Stomach (tissue), 9 donors: Measurements from ENCODE around the gene ACER1. TPM values are rescaled to one million over a fixed set of nuclear protein-coding genes. Genes with fewer than 3 reads are reported as not detected.

ENCODE experiments used
- DNase-seq, 2 donors: peaks; one replicate each; pipeline versions ENCODE4 v3.0.0 to v3.0.0-alpha.2; 2013 to 2019
- H3K27ac ChIP-seq, 5 donors: fragments of 200-600 bp in 4 of 5; sonication (generic) in 4 of 5; one replicate each; pipeline ENCODE4 v1.5.1; 2013 to 2019; ENCODE audit warnings: mild to moderate bottlenecking in 1 of 5, moderate library complexity in 1 of 5
- H3K27me3 ChIP-seq, 3 donors: fragments of 200-600 bp; sonication (generic); one replicate each; pipeline ENCODE4 v1.5.1; 2017 to 2019; ENCODE audit warnings: mixed run types in 1 of 3
- H3K36me3 ChIP-seq, 4 donors: fragments of 200-600 bp; sonication (generic); 1 replicate in 3 of 4; 2 replicates in 1 of 4; pipeline ENCODE4 v1.5.1; 2016 to 2019
- H3K4me1 ChIP-seq, 4 donors: fragments of 200-600 bp; sonication (generic); one replicate each; pipeline ENCODE4 v1.5.1; 2016 to 2019
- H3K4me3 ChIP-seq, 4 donors: fragments of 200-600 bp; sonication (generic) in 3 of 4; one replicate each; pipeline ENCODE4 v1.5.1; 2016 to 2019; ENCODE audit warnings: mild to moderate bottlenecking in 1 of 4
- H3K9me3 ChIP-seq, 4 donors: fragments of 200-600 bp; sonication (generic); one replicate each; pipeline ENCODE4 v1.5.1; 2016 to 2019
- EP300 ChIP-seq: sonication (generic); formaldehyde crosslinking; IDR thresholded peaks from one replicate; pipeline ENCODE4 v1.6.1; 2017; ENCODE audit warnings: antibody characterized with exemption
- POLR2A ChIP-seq, 4 donors: fragments of 450-650 bp; IDR thresholded peaks; one replicate each; pipeline ENCODE4 v1.6.1; 2016; ENCODE audit warnings: antibody characterized with exemption in 4 of 4, control low read depth in 2 of 4, mild to moderate bottlenecking in 1 of 4, moderate library complexity in 1 of 4
- POLR2AphosphoS5 ChIP-seq, 3 donors: sonication (generic); formaldehyde crosslinking; IDR thresholded peaks; one replicate each; pipeline ENCODE4 v1.6.1; 2016; ENCODE audit warnings: antibody characterized with exemption in 3 of 3
- WGBS, 5 donors: extraction: QIAGEN DNeasy Blood & Tissue Kit in 3 of 5; methylation state at CpG; one replicate each; pipeline versions ENCODE4 v1.1.5 to v1.1.7; 2013 to 2018; 5-methylcytosine and 5-hydroxymethylcytosine counted together
- intact Hi-C: fragments of 100-400 bp; cut with DNase I; formaldehyde crosslinking; loops from one replicate; pipeline ENCODE4 v1.15.1; 2023; ENCODE audit warnings: low total_unique reads
- polyA plus RNA-seq, 3 donors: library from polyadenylated mRNA; stranded (reverse); fragments of 200-250 nt; gene quantifications; one replicate each; pipeline ENCODE4 v1.2.3, GENCODE V29; 2013
- total RNA-seq, 5 donors: library from RNA; depleted of rRNA; stranded (reverse); fragments of >200 nt; gene quantifications; one replicate each; pipeline versions ENCODE4 v1.1.0 to v1.2.3, GENCODE V29; 2014 to 2016
- TF ChIP-seq, protein P1 (sequence below), 7 experiments: fragments of 450-650 bp in 4 of 7; fragments of 200-600 bp in 3 of 7; sonication (generic) in 3 of 7; IDR thresholded peaks; one replicate each; pipeline ENCODE4 v1.5.1; 2016 to 2019; ENCODE audit warnings: antibody characterized with exemption in 7 of 7, control low read depth in 2 of 7, mild to moderate bottlenecking in 1 of 7
- donor health status: healthy with polysubstance abuse.
- donor health status: Bipolar disorder and iron deficiency.
- donor health status: healthy.

ACER1 gene
- total and polyA plus RNA-seq, 8 donors, result 0.08 to 3.5 TPM; not detected in 6

DNA sequence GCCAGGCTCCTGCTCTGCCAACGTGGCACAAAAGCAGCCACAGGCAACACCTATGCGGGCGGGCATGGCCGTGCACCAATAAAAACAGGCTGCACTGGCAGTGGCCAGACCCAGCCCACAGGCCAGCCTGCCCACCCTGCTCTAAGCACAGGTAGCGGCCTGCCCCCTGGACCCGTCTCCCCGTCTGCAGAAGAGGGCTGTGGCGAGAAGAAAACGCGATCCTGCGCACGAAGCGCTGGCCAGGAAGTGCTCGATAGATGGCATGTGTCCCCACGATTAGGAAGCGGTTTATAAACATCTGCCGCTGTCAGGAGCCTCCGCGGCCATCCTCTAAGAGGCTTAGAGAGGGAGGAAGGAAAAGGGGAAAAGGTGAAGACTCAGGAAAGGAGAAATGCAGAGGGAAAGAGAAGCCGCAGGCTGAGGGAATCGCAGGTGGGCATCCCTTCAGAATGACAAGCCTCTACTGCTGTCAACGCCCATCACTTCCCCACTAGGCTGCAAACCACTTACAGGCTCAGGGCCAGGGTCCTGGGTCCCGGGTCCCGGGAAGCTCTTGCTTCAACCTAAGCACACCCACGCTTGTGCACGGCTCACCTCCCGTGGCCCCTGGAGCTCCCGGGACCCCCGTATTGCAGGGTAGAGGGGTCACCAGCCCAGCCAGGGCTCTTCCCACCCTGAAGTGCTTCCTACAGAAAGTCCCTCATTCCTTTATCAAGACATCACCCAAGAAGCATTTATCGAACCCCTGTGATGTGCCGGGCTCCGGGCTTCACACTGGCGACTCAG, 64.1 kb downstream of the ACER1 start:
- no peak for DNase-seq
- Histone ChIP-seq H3K9me3 (no peaks in the 10 kb centered on the region), H3K27me3 (no peaks in the 10 kb centered on the region), H3K4me1 (peaks cover 51 to 87% (median 66%) of the 10 kb centered on the region in 4 donors), H3K27ac (peak overlapping the region in 2 of 5 donors; percentile 7 to 91), H3K4me3 (no peak overlapping the region), H3K36me3 (peaks cover 26 to 58% (median 53%) of the 10 kb centered on the region in 4 donors)
- TF ChIP-seq POLR2A (IDR thresholded peaks at IDR 0.05) (no peak), EP300 (no peak), POLR2AphosphoS5 (IDR thresholded peaks at IDR 0.05) (no peak)
- TF ChIP-seq, protein P1, sequence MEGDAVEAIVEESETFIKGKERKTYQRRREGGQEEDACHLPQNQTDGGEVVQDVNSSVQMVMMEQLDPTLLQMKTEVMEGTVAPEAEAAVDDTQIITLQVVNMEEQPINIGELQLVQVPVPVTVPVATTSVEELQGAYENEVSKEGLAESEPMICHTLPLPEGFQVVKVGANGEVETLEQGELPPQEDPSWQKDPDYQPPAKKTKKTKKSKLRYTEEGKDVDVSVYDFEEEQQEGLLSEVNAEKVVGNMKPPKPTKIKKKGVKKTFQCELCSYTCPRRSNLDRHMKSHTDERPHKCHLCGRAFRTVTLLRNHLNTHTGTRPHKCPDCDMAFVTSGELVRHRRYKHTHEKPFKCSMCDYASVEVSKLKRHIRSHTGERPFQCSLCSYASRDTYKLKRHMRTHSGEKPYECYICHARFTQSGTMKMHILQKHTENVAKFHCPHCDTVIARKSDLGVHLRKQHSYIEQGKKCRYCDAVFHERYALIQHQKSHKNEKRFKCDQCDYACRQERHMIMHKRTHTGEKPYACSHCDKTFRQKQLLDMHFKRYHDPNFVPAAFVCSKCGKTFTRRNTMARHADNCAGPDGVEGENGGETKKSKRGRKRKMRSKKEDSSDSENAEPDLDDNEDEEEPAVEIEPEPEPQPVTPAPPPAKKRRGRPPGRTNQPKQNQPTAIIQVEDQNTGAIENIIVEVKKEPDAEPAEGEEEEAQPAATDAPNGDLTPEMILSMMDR (IDR thresholded peaks at IDR 0.05), result no peak
- intact Hi-C loops, result no loop called here
- 80 to 88% (median 86%) methylated on average over 33 of the region's 33 CpGs for WGBS, 5 donors

DNA sequence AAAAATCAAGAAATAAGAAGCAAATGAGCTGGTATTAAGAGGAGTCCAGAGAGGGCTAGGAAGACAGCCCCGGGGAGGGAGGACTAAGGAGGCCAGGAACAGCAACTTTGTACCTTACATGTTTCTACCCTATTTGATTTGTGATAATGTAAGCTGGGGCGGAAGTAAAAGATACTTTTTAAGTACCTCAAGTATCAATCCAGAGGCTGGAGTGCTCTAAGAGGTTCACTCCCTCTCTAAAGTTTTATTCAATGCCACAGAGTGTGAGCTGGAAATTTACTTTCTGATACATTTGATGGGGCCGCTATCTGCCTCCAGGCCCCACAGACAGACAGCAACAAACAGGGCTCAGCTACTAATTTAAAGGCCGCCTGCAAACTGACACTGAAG, 65.0 kb downstream of the ACER1 start:
- DNase-seq, result no peak
- Histone ChIP-seq H3K4me1 (peaks cover 43 to 87% (median 62%) of the 10 kb centered on the region in 4 donors), H3K27ac (peak overlapping the region in 4 of 5 donors; percentile 7 to 26 (median 20)), H3K9me3 (no peaks in the 10 kb centered on the region), H3K36me3 (peaks cover 26 to 67% (median 61%) of the 10 kb centered on the region in 4 donors), H3K4me3 (no peak overlapping the region), H3K27me3 (no peaks in the 10 kb centered on the region)
- TF ChIP-seq POLR2AphosphoS5 (IDR thresholded peaks at IDR 0.05), result no peak
- no peak for TF ChIP-seq POLR2A (IDR thresholded peaks at IDR 0.05)
- TF ChIP-seq EP300, result no peak
- TF ChIP-seq, protein P1 (IDR thresholded peaks at IDR 0.05), result no peak
- WGBS, 5 donors, result 57 to 78% (median 73%) methylated on average over 4 of the region's 4 CpGs
- intact Hi-C loops, result no loop called here

DNA sequence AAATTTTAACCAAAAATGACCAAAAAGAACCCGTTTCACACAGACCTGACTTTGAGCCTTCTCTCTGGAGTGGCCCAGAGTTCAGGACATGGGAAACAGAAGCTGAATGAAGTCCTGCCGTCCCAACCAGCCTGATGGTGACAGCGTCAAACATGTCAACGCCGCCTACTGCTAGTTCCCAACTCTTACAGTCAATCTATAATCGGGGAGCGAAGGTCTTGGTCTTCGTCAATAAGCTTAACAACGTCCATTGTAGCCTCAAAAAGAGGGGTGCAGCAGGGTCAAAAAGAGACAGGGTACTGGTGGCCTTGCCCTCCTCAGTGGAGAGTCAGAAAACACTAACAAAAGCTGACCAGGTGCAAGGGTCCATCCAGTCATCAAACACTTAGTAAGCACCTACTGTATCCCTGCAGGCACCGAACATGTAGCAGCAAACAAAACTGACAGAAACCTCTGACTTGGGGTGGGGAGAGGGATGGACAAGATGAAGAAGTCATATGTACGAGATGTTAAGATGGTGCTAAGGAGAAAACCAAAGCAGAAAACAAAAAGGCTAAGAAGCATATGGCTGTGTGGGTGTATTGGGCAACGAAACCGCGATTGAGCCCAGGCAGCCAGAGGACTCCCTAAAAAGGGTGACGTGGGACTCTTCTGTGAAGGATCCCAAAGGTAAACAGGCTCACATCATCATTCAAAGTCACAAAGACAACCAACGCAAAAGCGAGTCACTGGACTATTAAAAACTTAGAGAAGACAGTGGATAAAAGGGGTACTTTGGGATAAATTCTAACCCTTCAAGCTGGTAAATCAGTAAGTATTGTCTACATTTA, 65.6 kb downstream of the ACER1 start:
- H3K4me1 ChIP-seq, result peaks cover 37 to 84% (median 57%) of the 10 kb centered on the region in 4 donors
- intact Hi-C loops, result no loop called here

DNA sequence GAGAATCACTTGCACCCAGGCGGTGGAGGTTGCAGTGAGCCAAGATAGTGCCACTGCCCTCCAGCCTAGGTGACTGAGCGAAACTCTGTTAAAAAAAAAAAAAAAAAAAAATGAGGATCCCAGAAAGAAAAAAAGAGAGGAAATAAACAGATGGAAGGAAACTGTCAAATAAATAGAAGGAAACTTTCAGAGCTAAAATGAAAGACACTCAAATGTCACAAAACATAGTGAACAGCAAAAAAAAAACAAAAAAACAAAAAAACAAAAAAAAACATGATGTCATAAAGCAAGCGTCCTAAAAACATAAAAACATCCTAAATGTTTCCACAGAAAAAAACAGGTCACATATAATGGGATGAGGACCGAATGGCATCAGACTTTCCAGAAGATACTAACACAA, 68.6 kb downstream of the ACER1 start:
- intact Hi-C loops, result no loop called here
- Histone ChIP-seq H3K9me3 (no peaks in the 10 kb centered on the region), H3K27ac (no peak overlapping the region), H3K4me3 (no peak overlapping the region), H3K4me1 (peaks cover 17 to 69% (median 39%) of the 10 kb centered on the region in 4 donors), H3K36me3 (peaks cover 25 to 95% (median 87%) of the 10 kb centered on the region in 4 donors), H3K27me3 (no peaks in the 10 kb centered on the region)
- TF ChIP-seq, protein P1 (IDR thresholded peaks at IDR 0.05), result no peak
- TF ChIP-seq POLR2AphosphoS5 (IDR thresholded peaks at IDR 0.05) (no peak), EP300 (no peak), POLR2A (IDR thresholded peaks at IDR 0.05) (no peak)
- WGBS, 5 donors, result 90 to 96% (median 93%) methylated on average over 4 of the region's 4 CpGs
- no peak for DNase-seq

More for the DNA sequence above, 65.6 kb downstream of the ACER1 start:
- peak overlapping the region in 3 of 5 donors; percentile 15 to 26 (median 25) for H3K27ac ChIP-seq
- 80 to 89% (median 87%) methylated on average over 17 of the region's 17 CpGs for WGBS, 5 donors
- TF ChIP-seq POLR2AphosphoS5 (IDR thresholded peaks at IDR 0.05) (no peak), POLR2A (IDR thresholded peaks at IDR 0.05) (no peak), EP300 (no peak)
- TF ChIP-seq, protein P1 (IDR thresholded peaks at IDR 0.05), result no peak
- no peak overlapping the region for H3K4me3 ChIP-seq
- DNase-seq, result no peak
- H3K36me3 ChIP-seq, result peaks cover 26 to 74% (median 67%) of the 10 kb centered on the region in 4 donors
- H3K9me3 ChIP-seq, result no peaks in the 10 kb centered on the region
- H3K27me3 ChIP-seq, result no peaks in the 10 kb centered on the region
